ENCODE results near the gene CREBRF. TPM values are rescaled to one million over a fixed set of nuclear protein-coding genes. Genes with fewer than 3 reads are reported as not detected.

The CREBRF gene
- total and polyA plus RNA-seq, 9 of the 15 experiments (the other 6 are each of a cell fraction or from before 2014, with no cell fraction given): 1.1 to 4.9 (median 2.9) TPM

DNA sequence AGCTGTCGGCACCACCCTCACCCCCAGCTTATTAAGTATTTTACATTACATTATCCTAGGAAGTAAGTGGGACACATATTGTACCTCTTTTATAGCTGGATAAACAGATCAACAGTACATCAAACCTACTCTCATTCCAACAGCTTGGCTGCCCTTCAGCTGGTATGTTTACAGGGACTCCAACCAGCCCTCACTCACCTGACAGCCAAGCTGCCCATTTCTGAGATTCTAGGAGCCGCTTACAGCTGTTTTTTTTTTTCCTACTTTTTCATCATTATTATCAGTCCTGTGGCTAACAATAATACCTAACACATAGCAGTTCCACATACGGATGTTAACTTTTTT lies 13.4 kb upstream of the CREBRF start (continued):
- TF ChIP-seq, protein P1, sequence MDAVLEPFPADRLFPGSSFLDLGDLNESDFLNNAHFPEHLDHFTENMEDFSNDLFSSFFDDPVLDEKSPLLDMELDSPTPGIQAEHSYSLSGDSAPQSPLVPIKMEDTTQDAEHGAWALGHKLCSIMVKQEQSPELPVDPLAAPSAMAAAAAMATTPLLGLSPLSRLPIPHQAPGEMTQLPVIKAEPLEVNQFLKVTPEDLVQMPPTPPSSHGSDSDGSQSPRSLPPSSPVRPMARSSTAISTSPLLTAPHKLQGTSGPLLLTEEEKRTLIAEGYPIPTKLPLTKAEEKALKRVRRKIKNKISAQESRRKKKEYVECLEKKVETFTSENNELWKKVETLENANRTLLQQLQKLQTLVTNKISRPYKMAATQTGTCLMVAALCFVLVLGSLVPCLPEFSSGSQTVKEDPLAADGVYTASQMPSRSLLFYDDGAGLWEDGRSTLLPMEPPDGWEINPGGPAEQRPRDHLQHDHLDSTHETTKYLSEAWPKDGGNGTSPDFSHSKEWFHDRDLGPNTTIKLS (IDR thresholded peaks at IDR 0.05; ENCODE audit: borderline replicate concordance, low read depth): no peak

DNA sequence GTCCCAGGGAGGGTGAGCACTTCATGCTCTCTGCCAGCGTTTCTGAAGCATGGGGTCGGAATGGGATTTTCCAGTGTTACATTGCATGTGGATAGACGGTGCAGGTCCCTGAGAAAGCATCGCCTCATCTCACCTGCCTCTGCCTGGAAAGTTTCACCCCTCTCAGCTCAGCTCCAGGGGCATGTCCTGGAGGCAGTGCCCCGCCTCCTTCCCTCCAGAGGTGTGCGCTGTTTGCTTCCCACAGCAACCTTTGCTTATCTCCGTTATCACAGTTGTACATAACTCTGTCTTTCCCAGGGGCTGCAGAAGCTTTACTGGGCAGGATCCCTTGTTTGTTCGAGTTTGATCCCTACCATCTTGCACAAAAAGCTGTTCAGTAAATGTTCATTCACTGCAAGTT lies 10.7 kb upstream of the CREBRF start:
- BruUV-seq (replicated peaks): no TSS peak
- no peaks in the 10 kb centered on the region for H3K36me3 ChIP-seq (ENCODE audit: control insufficient read depth, insufficient read depth, low read length)
- CTCF ChIA-PET (ENCODE audit: low intra/inter-chr PET ratio): no interaction called here
- POLR2A ChIA-PET: interaction anchor here (0.5 to 1.8 kb wide), 4 partner anchors 8 to 1800 kb away, joined by 3 to 4 read pairs (median 4); no protein-coding TSS in a partner anchor
- peak; percentile 11 for FAIRE-seq
- H3K4me2 ChIP-seq (ENCODE audit: insufficient read depth, low read length): peak overlapping the region; percentile 22; the same call in 1 of the 2 replicates
- WGBS (ENCODE audit: insufficient coverage, low coverage, missing lambda C conversion rate): 18% methylated on average over 8 of the region's 8 CpGs
- H3K27ac ChIP-seq (ENCODE audit: extremely low read depth, low read depth, low read length): no peak overlapping the region
- intact Hi-C loops (cut with micrococcal nuclease): no loop called here
- H3K9me3 ChIP-seq (replicated peaks; ENCODE audit: control insufficient read depth, insufficient read depth, low read depth, low read length): no peaks in the 10 kb centered on the region
- H3K9me1 ChIP-seq (ENCODE audit: control insufficient read depth, insufficient read depth, low read length): no peaks in the 10 kb centered on the region
- no peak overlapping the region for H3K4me3 ChIP-seq
- H3K79me2 ChIP-seq (ENCODE audit: control insufficient read depth, insufficient read depth, low read length): no peaks in the 10 kb centered on the region
- H3K27me3 ChIP-seq (ENCODE audit: control insufficient read depth in 2 of 2, insufficient read depth in 2 of 2, low read length in 2 of 2): no peaks in the 10 kb centered on the region
- H2AFZ ChIP-seq (ENCODE audit: low read depth, low read length): no peak overlapping the region
- peak; percentile 77 for ATAC-seq
- H4K20me1 ChIP-seq (replicated peaks; ENCODE audit: control insufficient read depth, insufficient read depth, low read length): no peaks in the 10 kb centered on the region
- TF ChIP-seq E2F3 (CRISPR knock-in tag; IDR thresholded peaks at IDR 0.05) (no peak), CTBP1 (IDR thresholded peaks at IDR 0.05; ENCODE audit: borderline replicate concordance) (peak; percentile 41; the same call in 1 of the 2 replicates), CBFA2T3 (IDR thresholded peaks at IDR 0.05) (peak; percentile 13; the same call in 1 of the 2 replicates), TCF3 (CRISPR knock-in tag; IDR thresholded peaks at IDR 0.05) (peak; percentile 42), GATA2 (CRISPR knock-in tag; IDR thresholded peaks at IDR 0.05) (0 out of 2 replicates have a peak, but pooled peaks have one; percentile 38), ZC3H11A (IDR thresholded peaks at IDR 0.05; ENCODE audit: low read depth, low read length) (no peak), FOXJ2 (tag; IDR thresholded peaks at IDR 0.05) (0 out of 2 replicates have a peak, but pooled peaks have one; percentile 28), MAZ (CRISPR knock-in tag; conservative IDR thresholded peaks at IDR 0.05 in 1 of 2, IDR thresholded peaks at IDR 0.05 in 1 of 2) (no peak), ASH1L (IDR thresholded peaks at IDR 0.05; ENCODE audit: borderline replicate concordance, low read depth, partially characterized antibody) (no peak), RNF2 (IDR thresholded peaks at IDR 0.05) (no peak), EGR1 (conservative IDR thresholded peaks at IDR 0.05) (no peak)
- TF ChIP-seq, protein P2, sequence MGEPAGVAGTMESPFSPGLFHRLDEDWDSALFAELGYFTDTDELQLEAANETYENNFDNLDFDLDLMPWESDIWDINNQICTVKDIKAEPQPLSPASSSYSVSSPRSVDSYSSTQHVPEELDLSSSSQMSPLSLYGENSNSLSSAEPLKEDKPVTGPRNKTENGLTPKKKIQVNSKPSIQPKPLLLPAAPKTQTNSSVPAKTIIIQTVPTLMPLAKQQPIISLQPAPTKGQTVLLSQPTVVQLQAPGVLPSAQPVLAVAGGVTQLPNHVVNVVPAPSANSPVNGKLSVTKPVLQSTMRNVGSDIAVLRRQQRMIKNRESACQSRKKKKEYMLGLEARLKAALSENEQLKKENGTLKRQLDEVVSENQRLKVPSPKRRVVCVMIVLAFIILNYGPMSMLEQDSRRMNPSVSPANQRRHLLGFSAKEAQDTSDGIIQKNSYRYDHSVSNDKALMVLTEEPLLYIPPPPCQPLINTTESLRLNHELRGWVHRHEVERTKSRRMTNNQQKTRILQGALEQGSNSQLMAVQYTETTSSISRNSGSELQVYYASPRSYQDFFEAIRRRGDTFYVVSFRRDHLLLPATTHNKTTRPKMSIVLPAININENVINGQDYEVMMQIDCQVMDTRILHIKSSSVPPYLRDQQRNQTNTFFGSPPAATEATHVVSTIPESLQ (CRISPR knock-in tag; IDR thresholded peaks at IDR 0.05): no peak
- TF ChIP-seq, protein P3, sequence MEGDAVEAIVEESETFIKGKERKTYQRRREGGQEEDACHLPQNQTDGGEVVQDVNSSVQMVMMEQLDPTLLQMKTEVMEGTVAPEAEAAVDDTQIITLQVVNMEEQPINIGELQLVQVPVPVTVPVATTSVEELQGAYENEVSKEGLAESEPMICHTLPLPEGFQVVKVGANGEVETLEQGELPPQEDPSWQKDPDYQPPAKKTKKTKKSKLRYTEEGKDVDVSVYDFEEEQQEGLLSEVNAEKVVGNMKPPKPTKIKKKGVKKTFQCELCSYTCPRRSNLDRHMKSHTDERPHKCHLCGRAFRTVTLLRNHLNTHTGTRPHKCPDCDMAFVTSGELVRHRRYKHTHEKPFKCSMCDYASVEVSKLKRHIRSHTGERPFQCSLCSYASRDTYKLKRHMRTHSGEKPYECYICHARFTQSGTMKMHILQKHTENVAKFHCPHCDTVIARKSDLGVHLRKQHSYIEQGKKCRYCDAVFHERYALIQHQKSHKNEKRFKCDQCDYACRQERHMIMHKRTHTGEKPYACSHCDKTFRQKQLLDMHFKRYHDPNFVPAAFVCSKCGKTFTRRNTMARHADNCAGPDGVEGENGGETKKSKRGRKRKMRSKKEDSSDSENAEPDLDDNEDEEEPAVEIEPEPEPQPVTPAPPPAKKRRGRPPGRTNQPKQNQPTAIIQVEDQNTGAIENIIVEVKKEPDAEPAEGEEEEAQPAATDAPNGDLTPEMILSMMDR (IDR thresholded peaks at IDR 0.05 in 2 of 3, conservative IDR thresholded peaks at IDR 0.05 in 1 of 3; ENCODE audit: insufficient read depth in 2 of 3, low read depth in 1 of 3, low read length in 3 of 3): 0 out of 6 replicates have a peak, but pooled peaks of 1 of the 3 experiments have one; percentile 6
- peak overlapping the region in 1 of 2 experiments; percentile 63; a peak in 1 of 4 replicates for H3K9ac ChIP-seq (ENCODE audit: insufficient read depth in 1 of 2, low read depth in 2 of 2, low read length in 2 of 2)
- DNase-seq (ENCODE audit: extremely low read depth in 1 of 4, low spot score in 3 of 4): peak; percentile 38 to 57 (median 50)
- in situ Hi-C loops (cut with MboI): no loop called here
- H3K4me1 ChIP-seq (replicated peaks in 1 of 2; ENCODE audit: control insufficient read depth in 2 of 2, insufficient read depth in 2 of 2, low read length in 2 of 2): peaks cover 0 to 7% of the 10 kb centered on the region in 2 experiments; a peak in 3 of 5 replicates
